CD4-positive, alpha-beta T cell (primary cell): ENCODE results near the gene IL13. TPM values are rescaled to one million over a fixed set of nuclear protein-coding genes. Genes with fewer than 3 reads are reported as not detected.

Experiments
- ATAC-seq: fragments of 200-7000 bp; cut with Tn5 transposase; one replicate; pipeline ENCODE4 v1.10.0; 2022; ENCODE audit warnings: mild to moderate bottlenecking; ENCODE audit not compliant: poor library complexity
- CTCF ChIA-PET: fragments of 350-600 bp; sonication (Branson Sonifier 250); formaldehyde crosslinking; loops from one replicate; lab custom pipeline; 2021; ENCODE audit warnings: antibody characterized with exemption, inconsistent platforms; lab: Charles Lee
- POLR2A ChIA-PET: fragments of 350-600 bp; sonication (Branson Sonifier 250); formaldehyde crosslinking; loops from one replicate; lab custom pipeline; 2021; ENCODE audit warnings: antibody characterized with exemption, inconsistent platforms; lab: Charles Lee
- DNase-seq, 14 experiments: peaks; one replicate each; pipeline ENCODE4 v3.0.0-alpha.2; 2013 to 2020; ENCODE audit warnings: mixed read lengths in 2 of 14
- H3K27ac ChIP-seq, 2 donors: one replicate each; pipeline versions ENCODE4 v1.5.1 to v1.7.0; 2013; ENCODE audit warnings: low read length in 2 of 2, low read depth in 1 of 2, mild to moderate bottlenecking in 1 of 2
- H3K27me3 ChIP-seq, 2 experiments: 1 replicate in 1 of 2; 2 replicates in 1 of 2; pipeline versions ENCODE4 v1.6.1 to v1.7.0; 2013; ENCODE audit warnings: low read length in 2 of 2, control low read depth in 1 of 2, mild to moderate bottlenecking in 1 of 2, moderate library complexity in 1 of 2; ENCODE audit not compliant: insufficient read depth in 2 of 2, control insufficient read depth in 1 of 2
- H3K36me3 ChIP-seq: one replicate; pipeline ENCODE4 v1.6.1; 2013; ENCODE audit warnings: low read length, control low read depth; ENCODE audit not compliant: insufficient read depth
- H3K4me1 ChIP-seq: one replicate; pipeline ENCODE4 v1.6.1; 2013; ENCODE audit warnings: low read length, control low read depth; ENCODE audit not compliant: insufficient read depth
- H3K4me3 ChIP-seq: one replicate; pipeline ENCODE4 v1.5.1; 2013; ENCODE audit warnings: mild to moderate bottlenecking, low read length, moderate library complexity
- H3K9me3 ChIP-seq, 2 experiments: 1 replicate in 1 of 2; 2 replicates in 1 of 2; pipeline versions ENCODE4 v1.6.1 to v1.7.0; 2013; ENCODE audit warnings: low read length in 2 of 2, mild to moderate bottlenecking in 2 of 2, control low read depth in 1 of 2, moderate library complexity in 1 of 2; ENCODE audit not compliant: control insufficient read depth in 1 of 2, insufficient read depth in 1 of 2
- H3K27ac Mint-ChIP-seq: one replicate; pipeline ENCODE4 v1.8.0; 2020; ENCODE audit warnings: mixed read lengths
- H3K27me3 Mint-ChIP-seq: one replicate; pipeline ENCODE4 v1.8.0; 2021; ENCODE audit warnings: mixed read lengths
- H3K36me3 Mint-ChIP-seq: one replicate; pipeline ENCODE4 v1.8.0; 2021; ENCODE audit warnings: low read depth, mixed read lengths
- H3K4me1 Mint-ChIP-seq: one replicate; pipeline ENCODE4 v1.8.0; 2021; ENCODE audit warnings: low read depth, mixed read lengths
- H3K4me3 Mint-ChIP-seq: one replicate; pipeline ENCODE4 v1.8.0; 2020; ENCODE audit warnings: mild to moderate bottlenecking, mixed read lengths
- H3K9me3 Mint-ChIP-seq: one replicate; pipeline ENCODE4 v1.8.0; 2020; ENCODE audit warnings: mixed read lengths
- intact Hi-C, 2 experiments: fragments of 100-400 bp; cut with DNase I in 1 of 2; cut with micrococcal nuclease in 1 of 2; formaldehyde crosslinking; loops; one replicate each; pipeline versions ENCODE4 v1.15.1 to v1.9.0; 2023 to 2025; cut with DNase I, micrococcal nuclease
- total RNA-seq, 174 experiments: library from RNA in 2 of 174; stranded (reverse) in 2 of 174; gene quantifications; one replicate each; pipeline ENCODE4 v1.2.3 and lab custom pipeline; 2021 to 2026
- TF ChIP-seq, protein P1 (sequence below): fragments of 200-600 bp; IDR thresholded peaks from one replicate; pipeline ENCODE4 v1.8.0; 2022; ENCODE audit warnings: antibody characterized with exemption, mild to moderate bottlenecking

Gene IL13
- total RNA-seq, 2 experiments from 2014 or later, result 0.17 TPM; not detected in 1

DNA sequence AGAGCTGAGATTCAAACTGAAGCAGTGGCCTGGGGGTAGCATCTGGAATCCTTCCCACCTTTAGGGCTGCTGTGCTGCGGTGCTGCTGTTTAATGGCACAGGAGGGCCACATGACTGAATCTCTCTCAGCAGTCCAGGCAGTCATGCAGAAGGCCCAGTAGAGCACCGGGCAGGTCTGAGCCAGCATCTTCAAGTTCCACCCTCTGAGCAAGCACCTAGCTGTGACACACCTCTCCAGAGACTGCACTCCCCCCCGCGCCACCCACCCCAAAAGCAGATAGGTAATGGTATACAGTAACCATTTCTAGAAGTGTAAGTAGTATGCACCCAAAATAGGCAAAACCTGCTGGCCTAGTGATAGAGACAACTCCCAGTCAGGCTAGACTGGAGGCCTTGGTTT is 24.0 kb downstream of the IL13 start:
- Mint-ChIP-seq H3K4me1 (no peaks in the 10 kb centered on the region), H3K36me3 (no peaks in the 10 kb centered on the region), H3K27me3 (no peaks in the 10 kb centered on the region), H3K27ac (no peak overlapping the region), H3K4me3 (no peak overlapping the region), H3K9me3 (no peaks in the 10 kb centered on the region)
- H3K9me3 ChIP-seq, result no peaks in the 10 kb centered on the region
- no peaks in the 10 kb centered on the region for H3K4me1 ChIP-seq
- TF ChIP-seq, protein P1, sequence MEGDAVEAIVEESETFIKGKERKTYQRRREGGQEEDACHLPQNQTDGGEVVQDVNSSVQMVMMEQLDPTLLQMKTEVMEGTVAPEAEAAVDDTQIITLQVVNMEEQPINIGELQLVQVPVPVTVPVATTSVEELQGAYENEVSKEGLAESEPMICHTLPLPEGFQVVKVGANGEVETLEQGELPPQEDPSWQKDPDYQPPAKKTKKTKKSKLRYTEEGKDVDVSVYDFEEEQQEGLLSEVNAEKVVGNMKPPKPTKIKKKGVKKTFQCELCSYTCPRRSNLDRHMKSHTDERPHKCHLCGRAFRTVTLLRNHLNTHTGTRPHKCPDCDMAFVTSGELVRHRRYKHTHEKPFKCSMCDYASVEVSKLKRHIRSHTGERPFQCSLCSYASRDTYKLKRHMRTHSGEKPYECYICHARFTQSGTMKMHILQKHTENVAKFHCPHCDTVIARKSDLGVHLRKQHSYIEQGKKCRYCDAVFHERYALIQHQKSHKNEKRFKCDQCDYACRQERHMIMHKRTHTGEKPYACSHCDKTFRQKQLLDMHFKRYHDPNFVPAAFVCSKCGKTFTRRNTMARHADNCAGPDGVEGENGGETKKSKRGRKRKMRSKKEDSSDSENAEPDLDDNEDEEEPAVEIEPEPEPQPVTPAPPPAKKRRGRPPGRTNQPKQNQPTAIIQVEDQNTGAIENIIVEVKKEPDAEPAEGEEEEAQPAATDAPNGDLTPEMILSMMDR, result no peak
- no peak for DNase-seq
- intact Hi-C loops, result no loop called here
- H3K36me3 ChIP-seq, result no peaks in the 10 kb centered on the region
- POLR2A ChIA-PET, result no interaction called here
- ATAC-seq, result no peak
- no peaks in the 10 kb centered on the region for H3K27me3 ChIP-seq
- no peak overlapping the region for H3K4me3 ChIP-seq
- no peak overlapping the region for H3K27ac ChIP-seq
- CTCF ChIA-PET, result interaction anchor here (0.5 kb wide), 1 partner anchor 72 kb away, joined by 4 read pairs; no protein-coding TSS in a partner anchor

DNA sequence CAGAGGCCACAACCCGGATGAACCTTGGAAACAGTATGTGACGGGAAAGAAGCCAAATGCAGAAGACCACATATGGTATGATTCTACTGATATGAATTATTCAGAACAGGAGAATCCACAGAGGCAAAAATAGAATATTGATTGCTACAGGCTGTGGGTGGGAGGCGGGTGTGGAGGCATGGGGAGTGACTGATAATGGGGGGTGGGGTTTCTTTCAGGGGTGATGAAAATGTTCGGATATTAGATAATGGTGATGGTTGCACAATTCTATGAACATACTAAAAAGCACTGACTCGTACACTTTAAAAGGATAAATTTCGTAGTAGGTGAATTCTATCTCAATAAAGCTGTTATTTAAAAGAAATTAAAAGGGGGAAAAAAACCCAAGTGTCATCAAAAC is 26.5 kb downstream of the IL13 start:
- no peak for ATAC-seq
- H3K27ac Mint-ChIP-seq, result no peak overlapping the region
- TF ChIP-seq, protein P1, result no peak
- ChIA-PET CTCF (no interaction called here), POLR2A (no interaction called here)
- Histone ChIP-seq H3K27me3 (no peaks in the 10 kb centered on the region), H3K9me3 (no peaks in the 10 kb centered on the region), H3K36me3 (no peaks in the 10 kb centered on the region), H3K27ac (no peak overlapping the region), H3K4me1 (peaks cover 13% of the 10 kb centered on the region), H3K4me3 (no peak overlapping the region)
- no peaks in the 10 kb centered on the region for H3K27me3 Mint-ChIP-seq
- no peak overlapping the region for H3K4me3 Mint-ChIP-seq
- DNase-seq, result no peak
- no peaks in the 10 kb centered on the region for H3K36me3 Mint-ChIP-seq
- H3K4me1 Mint-ChIP-seq, result peaks cover 19% of the 10 kb centered on the region
- H3K9me3 Mint-ChIP-seq, result no peaks in the 10 kb centered on the region
- intact Hi-C loops, result no loop called here

DNA sequence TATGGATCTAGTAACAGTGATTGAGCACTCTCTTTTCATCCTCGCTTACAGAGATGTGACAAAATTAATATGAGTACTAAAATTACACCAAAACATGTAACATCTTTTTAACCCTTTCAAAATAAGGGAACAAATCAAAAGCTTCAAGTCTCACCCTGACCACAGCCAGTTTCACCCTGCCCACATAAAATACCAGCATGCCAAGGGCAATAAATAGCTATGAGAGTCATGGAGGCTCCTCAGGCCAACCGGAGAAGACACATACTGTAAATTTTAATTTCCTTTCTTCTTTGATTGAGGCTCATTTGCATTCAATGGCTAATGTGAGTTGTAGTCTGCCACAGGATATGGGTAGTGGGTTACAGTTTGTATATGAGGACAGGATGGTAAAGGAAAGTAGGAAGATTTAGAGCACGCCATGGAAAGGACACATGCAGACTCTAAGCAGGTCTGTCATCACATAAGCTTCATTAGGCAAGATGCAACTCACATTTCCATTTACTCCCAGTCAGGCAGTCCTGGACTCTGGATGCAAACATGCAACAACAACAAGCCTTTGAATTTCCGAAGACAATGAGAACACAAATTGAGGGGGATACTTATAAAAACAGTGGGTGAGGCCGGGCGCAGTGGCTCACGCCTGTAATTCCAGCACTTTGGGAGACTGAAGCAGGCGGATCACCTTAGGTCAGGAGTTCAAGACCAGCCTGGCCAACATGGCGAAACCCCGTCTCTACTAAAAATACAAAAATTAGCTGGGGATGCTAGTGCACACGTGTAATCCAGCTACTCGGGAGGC is 27.1 kb downstream of the IL13 start:
- no peak overlapping the region for H3K4me3 Mint-ChIP-seq
- intact Hi-C loops, result loop anchor here in 1 of 2 experiments (5.0 kb wide), 1 partner anchor 613 kb away; the partner anchor contains the start of gene CSF2
- no peak overlapping the region for H3K27ac Mint-ChIP-seq
- TF ChIP-seq, protein P1, result no peak
- ATAC-seq, result no peak
- Histone ChIP-seq H3K27me3 (no peaks in the 10 kb centered on the region), H3K9me3 (no peaks in the 10 kb centered on the region), H3K4me1 (peaks cover 13% of the 10 kb centered on the region), H3K36me3 (no peaks in the 10 kb centered on the region), H3K27ac (no peak overlapping the region), H3K4me3 (no peak overlapping the region)
- H3K36me3 Mint-ChIP-seq, result no peaks in the 10 kb centered on the region
- ChIA-PET POLR2A (no interaction called here), CTCF (no interaction called here)
- no peaks in the 10 kb centered on the region for H3K27me3 Mint-ChIP-seq
- no peaks in the 10 kb centered on the region for H3K9me3 Mint-ChIP-seq
- no peak for DNase-seq
- H3K4me1 Mint-ChIP-seq, result peaks cover 20% of the 10 kb centered on the region
